ENCODE measurements around the gene ATP5ME.
"Not testable (repeated sequence)": the region's sequence is repeated elsewhere in the genome, so short reads cannot be mapped to it uniquely, and the experiment has no call there.

Gene ATP5ME

GRCh38 chr4:708631-708933 lies 34.5 kb upstream of the ATP5ME start:
- peak overlapping the region; percentile 15 for H3K4me3 ChIP-seq (ENCODE audit: low read length)
- no peak for TF ChIP-seq CTCF (conservative IDR thresholded peaks at IDR 0.05; ENCODE audit: low read depth, low read length)
- DNase-seq (ENCODE audit: low read depth) = no peak

- H3K4me3 ChIP-seq (ENCODE audit: low read length) = peak overlapping the region; percentile 15
- no peak for TF ChIP-seq CTCF (conservative IDR thresholded peaks at IDR 0.05; ENCODE audit: low read depth, low read length)
- no peak for DNase-seq (ENCODE audit: low read depth)
Measured at GRCh38 chr4:707929-708630, 34.0 kb upstream of the ATP5ME start.

- peak overlapping the region; percentile 82 for H3K4me3 ChIP-seq (ENCODE audit: low read length)
- no peak for TF ChIP-seq CTCF (conservative IDR thresholded peaks at IDR 0.05; ENCODE audit: low read depth, low read length)
- no peak for DNase-seq (ENCODE audit: low read depth)
Measured at GRCh38 chr4:706834-707598, 32.9 kb upstream of the ATP5ME start.

GRCh38 chr4:706083-706633 lies 32.1 kb upstream of the ATP5ME start:
- H3K4me3 ChIP-seq (ENCODE audit: low read length) = peak overlapping the region; percentile 82
- DNase-seq (ENCODE audit: low read depth) = not testable (repeated sequence)

GRCh38 chr4:705278-706082 lies 31.4 kb upstream of the ATP5ME start, which contains the start of gene PCGF3:
PCGF3 (plus strand) TSS chr4:705832; CDS start chr4:733681, 27,849 bp downstream.
- DNase-seq (ENCODE audit: low read depth) = peak; percentile 66
- TF ChIP-seq CTCF (conservative IDR thresholded peaks at IDR 0.05; ENCODE audit: low read depth, low read length) = no peak
- peak within 1 kb of the TSS; percentile 82 for H3K4me3 ChIP-seq (ENCODE audit: low read length)

GRCh38 chr4:704971-705277 lies 30.8 kb upstream of the ATP5ME start:
- H3K4me3 ChIP-seq (ENCODE audit: low read length) = peak overlapping the region; percentile 50
- TF ChIP-seq CTCF (conservative IDR thresholded peaks at IDR 0.05; ENCODE audit: low read depth, low read length) = no peak
- no peak for DNase-seq (ENCODE audit: low read depth)

GRCh38 chr4:704198-704891 lies 30.3 kb upstream of the ATP5ME start:
- no peak for TF ChIP-seq CTCF (conservative IDR thresholded peaks at IDR 0.05; ENCODE audit: low read depth, low read length)

More at GRCh38 chr4:704198-704891, 30.3 kb upstream of the ATP5ME start:
- DNase-seq (ENCODE audit: low read depth) = no peak
- no peak overlapping the region for H3K4me3 ChIP-seq (ENCODE audit: low read length)
